ENCODE results near the gene FCGBP.
"Not testable (repeated sequence)": the region's sequence is repeated elsewhere in the genome, so short reads cannot be mapped to it uniquely, and the experiment has no call there.

FCGBP gene

DNA sequence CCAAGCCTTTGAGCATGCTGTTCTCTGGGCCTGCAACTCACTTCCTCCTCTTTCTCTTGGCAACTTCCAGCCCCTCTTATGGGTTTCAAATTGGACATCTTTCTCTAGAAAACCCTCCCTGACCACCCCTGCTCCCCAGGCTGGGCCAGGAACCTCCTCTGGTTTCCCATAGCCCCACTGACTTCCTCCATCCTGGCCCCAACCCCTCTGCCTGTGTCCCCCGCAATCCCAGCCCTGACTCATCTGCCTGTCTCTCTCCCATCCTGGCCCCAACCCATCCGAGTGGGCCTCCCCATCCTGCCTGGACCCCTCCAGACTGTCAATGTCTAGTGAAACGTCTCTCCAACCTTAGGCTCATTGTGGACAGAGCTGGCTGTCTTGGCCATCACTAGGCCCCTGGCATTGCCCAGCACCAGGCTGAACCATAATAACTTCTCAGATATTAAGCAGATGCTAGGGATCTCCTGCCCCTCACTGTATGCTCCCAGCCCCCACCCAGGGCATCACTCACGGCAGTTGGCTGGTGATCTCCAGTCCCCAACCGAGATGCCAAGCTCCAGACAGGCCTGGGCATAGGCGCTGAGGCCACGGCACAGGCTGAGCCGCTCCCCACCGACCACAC, 16.8 kb downstream of the FCGBP start:
- no peak for DNase-seq (ENCODE audit: low read depth)

- DNase-seq (ENCODE audit: low read depth), result no peak
These were observed 17.5 kb downstream of the FCGBP start for GRCh38 chr19:39916851-39917396.

- no peak for DNase-seq (ENCODE audit: low read depth)
These were observed 18.2 kb downstream of the FCGBP start for GRCh38 chr19:39916236-39916635.

GRCh38 chr19:39915848-39916215, 18.6 kb downstream of the FCGBP start:
- DNase-seq (ENCODE audit: low read depth), result no peak

GRCh38 chr19:39915101-39915847, 19.2 kb downstream of the FCGBP start:
- DNase-seq (ENCODE audit: low read depth), result no peak

DNA sequence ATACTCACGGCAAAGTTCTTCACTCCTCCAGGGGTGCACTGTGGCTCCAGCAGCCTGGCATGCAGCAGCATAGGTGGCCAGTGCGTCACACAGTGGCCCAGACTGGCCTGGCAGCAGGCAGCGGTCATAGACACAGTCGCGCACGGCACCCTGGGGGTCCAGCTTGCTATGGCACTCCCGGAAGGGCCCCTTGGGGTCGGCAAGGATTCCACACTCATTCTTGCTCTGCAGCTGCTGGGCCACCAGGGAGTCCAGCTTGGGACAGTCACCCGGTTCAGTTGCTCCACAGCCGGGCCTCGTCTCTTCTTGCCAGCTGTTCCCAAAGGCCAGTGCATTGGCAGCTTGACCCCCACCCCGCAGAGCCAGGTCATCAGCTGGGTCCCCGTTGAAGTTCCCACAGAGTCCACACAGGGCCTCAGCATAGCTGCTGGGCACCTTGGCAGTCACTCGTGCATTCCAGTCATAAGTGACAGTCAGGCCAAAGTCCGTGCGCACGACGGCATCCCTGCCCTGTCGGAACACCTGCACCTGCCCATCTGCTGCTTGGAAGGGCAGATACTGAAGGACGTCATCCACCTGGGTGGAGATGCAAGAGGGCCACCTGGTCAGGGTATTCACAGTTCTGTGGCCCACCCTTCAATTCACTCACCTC, 20.6 kb downstream of the FCGBP start:
- DNase-seq (ENCODE audit: low read depth), result no peak

GRCh38 chr19:39908803-39909202, 25.6 kb downstream of the FCGBP start:
- no peak for DNase-seq (ENCODE audit: low read depth)

GRCh38 chr19:39906820-39907611, 27.4 kb downstream of the FCGBP start:
- no peak for DNase-seq (ENCODE audit: low read depth)

- no peak for DNase-seq (ENCODE audit: low read depth)
These were observed 28.2 kb downstream of the FCGBP start for GRCh38 chr19:39906283-39906682.

DNA sequence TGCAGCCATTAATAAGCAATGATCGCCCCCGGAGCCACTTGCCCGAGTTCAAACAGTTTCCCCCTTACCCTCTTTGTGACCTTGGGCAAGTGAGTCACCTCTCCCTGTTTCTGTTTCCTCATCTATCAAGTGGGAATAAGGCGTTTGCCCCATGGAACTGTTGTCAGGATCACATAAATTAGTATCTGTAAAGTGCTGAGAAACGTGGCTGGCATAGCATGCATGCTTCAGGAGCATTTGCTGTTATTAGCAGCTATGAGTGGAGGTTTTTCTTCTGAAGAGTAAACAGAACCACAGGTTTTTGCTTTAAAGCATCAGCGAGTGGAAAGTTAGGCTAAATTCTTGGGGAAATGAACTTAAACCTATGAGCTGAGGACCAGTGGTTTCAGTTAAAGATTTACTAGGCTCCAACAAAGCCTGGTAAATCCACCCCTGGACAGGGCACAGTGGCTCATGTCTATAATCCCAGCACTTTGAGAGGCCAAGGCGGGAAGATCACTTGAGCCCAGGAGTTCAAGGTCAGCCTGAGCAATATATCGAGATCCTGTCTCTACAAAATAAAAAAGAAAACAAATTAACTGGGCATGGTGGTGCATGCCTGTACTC, 30.8 kb downstream of the FCGBP start:
- DNase-seq (ENCODE audit: low read depth), result not testable (repeated sequence)

DNA sequence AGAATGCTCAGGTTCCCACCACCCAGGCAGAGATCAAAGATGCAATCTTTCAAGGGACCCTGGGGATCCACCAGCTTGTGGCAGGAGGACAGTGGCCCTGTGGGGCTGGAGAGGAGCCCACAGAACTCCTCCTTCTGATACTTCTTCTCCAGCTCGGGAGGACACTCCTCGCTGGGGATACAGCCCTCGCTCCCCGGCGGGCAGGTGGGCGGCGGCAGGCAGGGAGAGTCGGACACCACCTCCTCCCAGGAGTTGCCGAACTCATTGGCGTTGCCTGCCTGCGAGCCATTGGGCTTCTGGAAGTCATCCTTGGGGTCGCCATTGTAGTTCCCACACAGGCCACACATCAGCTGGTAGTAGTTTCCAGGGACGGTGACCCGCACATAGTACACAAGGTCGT, 32.1 kb downstream of the FCGBP start:
- DNase-seq (ENCODE audit: low read depth), result not testable (repeated sequence)

DNA sequence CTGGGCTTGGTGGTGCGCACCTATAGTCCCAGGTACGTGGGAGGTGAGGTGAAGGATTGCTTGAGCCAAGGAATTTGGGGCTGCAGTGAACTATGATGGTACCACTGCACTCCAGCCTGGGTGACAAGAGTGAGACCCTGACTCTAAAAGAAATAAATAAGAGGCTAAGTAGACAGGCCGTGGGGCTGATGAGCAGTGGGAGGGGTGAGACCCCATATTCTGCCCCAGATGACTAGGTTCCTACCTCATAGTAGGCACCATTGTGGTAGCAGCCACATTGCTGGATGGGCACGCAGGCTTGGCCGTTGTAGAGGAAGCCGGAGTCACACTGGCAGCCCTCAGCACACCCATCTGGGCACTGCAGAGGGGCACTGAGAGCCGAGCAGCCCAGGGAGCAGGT, 32.8 kb downstream of the FCGBP start:
- DNase-seq (ENCODE audit: low read depth), result not testable (repeated sequence)

GRCh38 chr19:39898858-39899257, 35.6 kb downstream of the FCGBP start:
- not testable (repeated sequence) for DNase-seq (ENCODE audit: low read depth)

DNA sequence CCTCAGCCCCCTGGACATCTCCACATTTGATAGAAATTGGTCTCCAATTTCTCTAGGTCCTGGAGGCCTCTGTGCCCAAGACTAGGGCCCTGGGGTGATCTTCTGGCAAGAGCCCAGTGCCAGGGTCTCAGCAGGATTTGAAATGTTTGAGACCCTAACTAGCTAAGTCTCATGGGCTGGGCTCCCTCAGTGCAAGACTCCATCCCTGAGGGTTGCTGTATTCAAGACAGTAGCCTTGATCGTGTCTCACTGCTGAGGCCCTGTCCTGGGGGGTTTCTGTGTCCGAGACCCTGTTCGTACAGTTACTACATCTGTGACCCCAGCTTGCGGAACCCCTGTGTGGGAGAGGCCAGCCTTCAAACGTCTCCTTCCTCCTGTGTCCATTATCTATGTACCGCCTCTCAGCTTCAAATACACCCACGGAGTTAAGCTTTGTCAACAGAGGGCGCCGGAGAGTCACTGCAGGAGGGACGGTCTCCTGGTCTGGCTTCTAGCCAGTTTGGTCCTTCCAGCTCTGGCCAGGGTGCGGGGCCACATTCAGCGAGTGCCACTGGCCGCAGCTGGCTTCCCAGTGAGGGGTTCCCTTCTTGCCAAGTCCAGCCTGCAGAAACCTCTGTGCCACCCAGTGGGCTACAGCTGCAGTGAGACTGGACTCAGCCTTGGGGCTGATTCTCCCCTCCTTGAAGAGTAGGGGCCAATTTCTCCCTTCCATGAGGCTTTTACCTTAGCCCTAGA, 36.8 kb downstream of the FCGBP start:
- DNase-seq (ENCODE audit: low read depth), result not testable (repeated sequence)

GRCh38 chr19:39895096-39895495, 39.3 kb downstream of the FCGBP start:
- not testable (repeated sequence) for DNase-seq (ENCODE audit: low read depth)

DNA sequence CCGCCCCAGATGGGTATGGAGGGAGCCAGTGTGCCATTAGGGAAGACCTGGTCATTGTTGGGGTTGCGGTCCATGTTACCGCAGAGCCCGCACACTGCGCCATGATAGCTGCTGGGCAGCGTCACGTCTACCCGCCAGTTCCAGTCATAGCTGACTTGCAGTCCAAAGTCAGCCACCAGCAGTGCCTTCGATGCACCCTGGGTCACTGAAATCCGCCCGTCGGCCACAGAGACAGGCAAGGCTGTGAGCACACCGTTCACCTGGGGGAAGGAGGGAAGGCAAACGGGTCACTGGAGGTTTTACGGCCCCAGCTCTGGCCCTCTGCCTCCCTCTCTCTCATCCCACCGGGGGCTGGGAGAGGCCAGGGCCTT, 40.2 kb downstream of the FCGBP start:
- DNase-seq (ENCODE audit: low read depth), result not testable (repeated sequence)

DNA sequence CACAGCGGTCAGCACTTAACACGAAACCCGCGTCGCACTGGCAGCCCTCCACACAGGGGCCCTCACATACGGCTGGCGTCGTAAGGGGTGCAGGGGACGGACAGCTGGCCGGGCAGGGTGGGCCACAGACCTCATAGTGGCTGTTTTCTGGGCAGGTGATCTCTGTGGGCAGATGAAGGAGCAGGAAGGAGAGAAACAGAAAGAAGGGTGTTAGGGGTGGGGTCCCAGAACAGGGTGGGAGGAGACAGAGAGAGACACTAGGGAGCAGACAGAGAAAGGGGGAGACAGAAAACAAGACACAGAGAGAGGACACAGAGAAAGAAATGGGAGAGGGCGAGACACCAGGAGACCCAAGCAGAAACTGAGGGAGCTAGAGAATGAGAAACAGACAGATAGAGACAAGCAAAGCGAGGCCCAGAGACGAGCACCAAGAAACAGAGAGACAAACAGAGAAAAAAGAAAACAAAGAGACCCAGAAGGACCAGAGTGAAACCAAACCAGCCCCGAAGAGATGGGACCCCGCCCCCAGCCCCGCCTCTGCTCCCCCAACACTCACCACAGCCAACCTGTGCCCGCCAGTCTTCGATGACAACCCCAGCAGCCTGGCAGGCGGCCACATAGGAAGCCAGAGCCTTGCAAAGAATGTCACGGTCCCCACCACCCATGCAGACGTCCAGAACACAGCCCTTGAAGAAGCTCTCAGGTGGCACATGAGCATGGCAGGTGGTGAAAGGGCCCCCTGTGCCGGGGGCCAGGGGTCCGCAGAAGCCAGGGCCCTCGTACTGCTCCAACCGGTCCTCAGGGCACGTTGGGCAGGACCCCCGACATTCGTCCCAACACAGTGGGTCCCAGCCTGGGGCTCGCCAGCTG, 40.8 kb downstream of the FCGBP start:
- DNase-seq (ENCODE audit: low read depth), result peak; percentile 71

DNA sequence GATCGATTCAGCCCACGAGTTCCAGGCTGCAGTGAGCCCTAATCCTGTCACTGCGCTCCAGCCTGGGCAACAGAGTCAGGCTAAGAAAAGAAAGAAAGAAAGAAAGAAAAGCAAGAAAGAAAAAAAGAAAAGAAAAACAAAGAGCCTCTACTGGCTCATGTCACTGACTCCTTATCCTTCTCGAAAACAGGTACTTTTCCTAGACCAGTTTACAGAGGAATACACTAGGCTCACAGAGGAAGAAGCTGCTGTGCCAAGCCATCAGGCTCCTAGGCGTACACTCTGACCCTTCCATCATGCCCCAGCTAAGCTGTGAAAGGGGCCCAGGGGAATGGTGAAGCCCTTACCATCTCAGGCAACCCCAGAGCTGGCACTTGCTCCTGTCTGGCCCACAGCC, 41.9 kb downstream of the FCGBP start:
- DNase-seq (ENCODE audit: low read depth), result not testable (repeated sequence)

DNA sequence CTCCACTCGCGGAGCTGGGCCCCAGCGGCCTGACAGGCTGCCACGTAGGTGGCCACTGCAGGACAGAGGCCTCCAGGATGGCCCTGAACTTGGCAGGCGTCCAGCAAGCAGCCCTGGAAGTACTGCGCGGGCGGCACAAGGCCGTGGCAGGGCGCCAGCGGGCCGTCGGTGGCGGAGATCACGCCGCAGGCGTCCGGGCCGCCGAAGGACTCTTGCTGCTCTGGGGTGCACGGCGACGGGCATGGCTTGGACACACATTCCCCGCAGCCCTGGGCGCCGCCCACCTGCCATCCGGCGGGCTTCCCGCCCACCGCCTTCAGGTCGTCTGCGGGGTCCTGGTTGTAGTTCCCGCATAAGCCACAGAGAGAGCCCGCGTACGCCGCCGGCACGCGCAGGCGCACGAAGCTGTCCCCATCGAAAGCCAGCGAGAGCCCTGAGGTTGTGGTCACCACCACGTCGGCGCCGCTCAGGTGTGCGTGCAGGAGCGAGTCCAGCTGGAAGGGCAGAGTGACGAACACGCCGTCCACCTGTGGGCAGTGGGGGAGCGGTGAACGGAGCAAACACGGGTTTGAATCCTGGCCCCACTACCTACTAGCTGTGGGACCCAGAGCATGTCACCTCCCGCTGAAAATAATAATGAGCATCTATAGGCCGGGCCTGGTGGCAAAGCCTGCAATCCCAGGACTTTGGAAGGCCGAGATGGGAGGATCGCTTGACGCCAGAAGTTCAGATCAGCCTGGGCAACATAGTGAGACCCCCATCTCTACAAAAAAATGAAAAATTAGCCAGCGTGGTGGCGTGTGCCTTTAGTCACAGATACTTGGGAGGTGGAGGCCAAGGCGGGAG, 42.6 kb downstream of the FCGBP start:
- DNase-seq (ENCODE audit: low read depth), result not testable (repeated sequence)

All from activated gamma-delta T cell treated with anti-CD3 and anti-CD28 coated beads, Interleukin-2, amount 50 U/mL, for 16 hours (primary cell).